PC-3 (cell line): Measurements from ENCODE around the gene MATN1.

Source experiments
- EZH2 ChIP-seq: fragments of 300-600 bp; sonication (generic); IDR thresholded peaks from one replicate; pipeline ENCODE4 v1.6.1; 2017; ENCODE audit warnings: antibody characterized with exemption, mild to moderate bottlenecking, low read length; ENCODE audit not compliant: unreplicated experiment
- EZH2phosphoT487 ChIP-seq: fragments of 300-600 bp; sonication (generic); IDR thresholded peaks from 2 replicates; pipeline ENCODE4 v1.6.1; 2018; ENCODE audit warnings: mild to moderate bottlenecking, antibody characterized with exemption, low read length, borderline replicate concordance
- TF ChIP-seq, protein P1 (sequence below): fragments of 300-600 bp; sonication (generic); conservative IDR thresholded peaks from 2 replicates; pipeline ENCODE4 v1.5.1; 2017; ENCODE audit warnings: antibody characterized with exemption, low read depth, mild to moderate bottlenecking, low read length

DNA sequence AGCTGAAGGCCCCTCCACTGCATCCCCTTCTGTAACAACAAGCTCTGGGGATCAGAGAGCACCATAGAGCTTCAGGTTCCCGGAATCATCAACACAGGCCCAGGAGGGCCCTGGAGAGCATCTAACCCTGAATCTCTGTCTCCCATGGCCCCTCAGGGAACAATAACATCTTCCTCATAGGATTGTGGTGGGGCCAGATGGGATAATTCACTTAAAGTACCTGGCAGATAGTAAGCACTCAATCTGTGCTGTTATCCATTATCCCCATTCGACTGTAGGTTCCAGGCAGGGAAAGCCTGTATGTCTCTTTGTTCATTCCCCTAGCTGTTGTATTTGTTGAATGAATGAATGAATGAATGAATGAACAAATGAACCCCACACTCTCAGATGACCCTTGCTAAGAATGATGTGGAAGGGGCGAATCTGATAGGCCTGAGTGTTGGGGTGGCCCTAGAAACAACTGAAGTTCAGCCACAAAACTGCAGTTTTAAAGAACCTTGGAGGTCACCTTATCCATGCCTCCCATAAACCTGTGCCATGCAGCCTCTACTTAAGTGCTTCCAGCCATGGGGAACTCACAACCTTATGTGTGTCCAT, 19.7 kb upstream of the MATN1 start:
- TF ChIP-seq, protein P1, sequence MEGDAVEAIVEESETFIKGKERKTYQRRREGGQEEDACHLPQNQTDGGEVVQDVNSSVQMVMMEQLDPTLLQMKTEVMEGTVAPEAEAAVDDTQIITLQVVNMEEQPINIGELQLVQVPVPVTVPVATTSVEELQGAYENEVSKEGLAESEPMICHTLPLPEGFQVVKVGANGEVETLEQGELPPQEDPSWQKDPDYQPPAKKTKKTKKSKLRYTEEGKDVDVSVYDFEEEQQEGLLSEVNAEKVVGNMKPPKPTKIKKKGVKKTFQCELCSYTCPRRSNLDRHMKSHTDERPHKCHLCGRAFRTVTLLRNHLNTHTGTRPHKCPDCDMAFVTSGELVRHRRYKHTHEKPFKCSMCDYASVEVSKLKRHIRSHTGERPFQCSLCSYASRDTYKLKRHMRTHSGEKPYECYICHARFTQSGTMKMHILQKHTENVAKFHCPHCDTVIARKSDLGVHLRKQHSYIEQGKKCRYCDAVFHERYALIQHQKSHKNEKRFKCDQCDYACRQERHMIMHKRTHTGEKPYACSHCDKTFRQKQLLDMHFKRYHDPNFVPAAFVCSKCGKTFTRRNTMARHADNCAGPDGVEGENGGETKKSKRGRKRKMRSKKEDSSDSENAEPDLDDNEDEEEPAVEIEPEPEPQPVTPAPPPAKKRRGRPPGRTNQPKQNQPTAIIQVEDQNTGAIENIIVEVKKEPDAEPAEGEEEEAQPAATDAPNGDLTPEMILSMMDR, result no peak
- TF ChIP-seq EZH2, result no peak
- TF ChIP-seq EZH2phosphoT487, result no peak
